Measurements from ENCODE around the gene EFHB.

- TF ChIP-seq ELF4 (CRISPR knock-in tag; IDR thresholded peaks at IDR 0.05; ENCODE audit: borderline replicate concordance): no peak
- no peak for TF ChIP-seq MAFG (CRISPR knock-in tag; IDR thresholded peaks at IDR 0.05)
Measured at GRCh38 chr3:19907523-19907922, 26.5 kb downstream of the EFHB start.

Measured in HepG2 (cell line).